Femur (tissue), 1 donor: ENCODE results near the gene GAGE12H.
"Not testable (repeated sequence)": the region's sequence is repeated elsewhere in the genome, so short reads cannot be mapped to it uniquely, and the experiment has no call there.

Experiments
- DNase-seq: peaks from one replicate; pipeline ENCODE4 v3.0.0-alpha.2; 2017

Gene GAGE12H, protein sequence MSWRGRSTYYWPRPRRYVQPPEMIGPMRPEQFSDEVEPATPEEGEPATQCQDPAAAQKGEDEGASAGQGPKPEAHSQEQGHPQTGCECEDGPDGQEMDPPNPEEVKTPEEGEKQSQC

DNA sequence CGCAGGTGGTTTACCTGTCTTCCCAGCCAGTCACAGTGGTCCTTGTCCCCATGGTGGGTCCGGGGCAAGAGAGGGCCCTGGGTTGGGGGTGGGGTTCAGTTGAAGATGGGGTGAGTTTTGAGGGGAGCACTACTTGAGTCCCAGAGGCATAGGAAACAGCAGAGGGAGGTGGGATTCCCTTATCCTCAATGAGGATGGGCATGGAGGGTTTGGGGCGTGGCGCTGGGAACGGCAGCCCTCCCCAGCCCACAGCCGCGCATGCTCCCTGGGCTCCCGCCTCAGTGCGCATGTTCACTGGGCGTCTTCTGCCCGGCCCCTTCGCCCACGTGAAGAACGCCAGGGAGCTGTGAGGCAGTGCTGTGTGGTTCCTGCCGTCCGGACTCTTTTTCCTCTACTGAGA, at the start of gene GAGE12H:
Gene GAGE12H (plus strand): TSS at position 301 of the 400 bp plus-strand sequence. CDS start 1,155 bp downstream, outside the sequence.
- not testable (repeated sequence) for DNase-seq

DNA sequence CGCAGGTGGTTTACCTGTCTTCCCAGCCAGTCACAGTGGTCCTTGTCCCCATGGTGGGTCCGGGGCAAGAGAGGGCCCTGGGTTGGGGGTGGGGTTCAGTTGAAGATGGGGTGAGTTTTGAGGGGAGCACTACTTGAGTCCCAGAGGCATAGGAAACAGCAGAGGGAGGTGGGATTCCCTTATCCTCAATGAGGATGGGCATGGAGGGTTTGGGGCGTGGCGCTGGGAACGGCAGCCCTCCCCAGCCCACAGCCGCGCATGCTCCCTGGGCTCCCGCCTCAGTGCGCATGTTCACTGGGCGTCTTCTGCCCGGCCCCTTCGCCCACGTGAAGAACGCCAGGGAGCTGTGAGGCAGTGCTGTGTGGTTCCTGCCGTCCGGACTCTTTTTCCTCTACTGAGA, 47.9 kb upstream of the GAGE12H start, which contains the start of gene GAGE12C:
Gene GAGE12C (plus strand): TSS at position 301 of the 400 bp plus-strand sequence. CDS start 1,155 bp downstream, outside the sequence.
- DNase-seq: not testable (repeated sequence)

DNA sequence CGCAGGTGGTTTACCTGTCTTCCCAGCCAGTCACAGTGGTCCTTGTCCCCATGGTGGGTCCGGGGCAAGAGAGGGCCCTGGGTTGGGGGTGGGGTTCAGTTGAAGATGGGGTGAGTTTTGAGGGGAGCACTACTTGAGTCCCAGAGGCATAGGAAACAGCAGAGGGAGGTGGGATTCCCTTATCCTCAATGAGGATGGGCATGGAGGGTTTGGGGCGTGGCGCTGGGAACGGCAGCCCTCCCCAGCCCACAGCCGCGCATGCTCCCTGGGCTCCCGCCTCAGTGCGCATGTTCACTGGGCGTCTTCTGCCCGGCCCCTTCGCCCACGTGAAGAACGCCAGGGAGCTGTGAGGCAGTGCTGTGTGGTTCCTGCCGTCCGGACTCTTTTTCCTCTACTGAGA, 38.3 kb upstream of the GAGE12H start, which contains the start of gene GAGE12D:
Gene GAGE12D (plus strand): TSS at position 301 of the 400 bp plus-strand sequence. CDS start 1,155 bp downstream, outside the sequence.
- DNase-seq: not testable (repeated sequence)

DNA sequence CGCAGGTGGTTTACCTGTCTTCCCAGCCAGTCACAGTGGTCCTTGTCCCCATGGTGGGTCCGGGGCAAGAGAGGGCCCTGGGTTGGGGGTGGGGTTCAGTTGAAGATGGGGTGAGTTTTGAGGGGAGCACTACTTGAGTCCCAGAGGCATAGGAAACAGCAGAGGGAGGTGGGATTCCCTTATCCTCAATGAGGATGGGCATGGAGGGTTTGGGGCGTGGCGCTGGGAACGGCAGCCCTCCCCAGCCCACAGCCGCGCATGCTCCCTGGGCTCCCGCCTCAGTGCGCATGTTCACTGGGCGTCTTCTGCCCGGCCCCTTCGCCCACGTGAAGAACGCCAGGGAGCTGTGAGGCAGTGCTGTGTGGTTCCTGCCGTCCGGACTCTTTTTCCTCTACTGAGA, 28.8 kb upstream of the GAGE12H start, which contains the start of gene GAGE12E:
Gene GAGE12E (plus strand): TSS at position 301 of the 400 bp plus-strand sequence. CDS start 1,155 bp downstream, outside the sequence.
- not testable (repeated sequence) for DNase-seq

DNA sequence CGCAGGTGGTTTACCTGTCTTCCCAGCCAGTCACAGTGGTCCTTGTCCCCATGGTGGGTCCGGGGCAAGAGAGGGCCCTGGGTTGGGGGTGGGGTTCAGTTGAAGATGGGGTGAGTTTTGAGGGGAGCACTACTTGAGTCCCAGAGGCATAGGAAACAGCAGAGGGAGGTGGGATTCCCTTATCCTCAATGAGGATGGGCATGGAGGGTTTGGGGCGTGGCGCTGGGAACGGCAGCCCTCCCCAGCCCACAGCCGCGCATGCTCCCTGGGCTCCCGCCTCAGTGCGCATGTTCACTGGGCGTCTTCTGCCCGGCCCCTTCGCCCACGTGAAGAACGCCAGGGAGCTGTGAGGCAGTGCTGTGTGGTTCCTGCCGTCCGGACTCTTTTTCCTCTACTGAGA, 19.2 kb upstream of the GAGE12H start, which contains the start of gene GAGE12F:
Gene GAGE12F (plus strand): TSS at position 301 of the 400 bp plus-strand sequence. CDS start 1,155 bp downstream, outside the sequence.
- not testable (repeated sequence) for DNase-seq

DNA sequence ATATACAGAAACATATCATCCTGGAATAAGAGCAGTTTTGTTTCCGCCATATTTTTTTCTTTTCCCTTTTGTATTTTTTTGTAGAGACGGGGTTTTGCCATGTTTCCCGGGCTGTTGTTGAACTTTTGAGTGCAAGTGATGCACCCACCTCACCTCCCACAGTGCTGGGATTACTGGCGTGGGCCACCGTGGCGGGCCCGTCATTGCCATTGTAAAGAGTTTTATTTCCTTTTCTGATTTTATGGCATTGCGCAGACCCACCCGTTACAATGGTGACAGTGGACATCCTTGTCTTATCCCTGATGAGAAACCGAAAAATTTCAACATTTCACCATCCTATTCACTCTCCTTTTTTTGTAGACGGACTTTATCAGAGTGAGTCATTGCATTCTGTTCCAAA, 11.0 kb upstream of the GAGE12H start:
- DNase-seq: not testable (repeated sequence)

DNA sequence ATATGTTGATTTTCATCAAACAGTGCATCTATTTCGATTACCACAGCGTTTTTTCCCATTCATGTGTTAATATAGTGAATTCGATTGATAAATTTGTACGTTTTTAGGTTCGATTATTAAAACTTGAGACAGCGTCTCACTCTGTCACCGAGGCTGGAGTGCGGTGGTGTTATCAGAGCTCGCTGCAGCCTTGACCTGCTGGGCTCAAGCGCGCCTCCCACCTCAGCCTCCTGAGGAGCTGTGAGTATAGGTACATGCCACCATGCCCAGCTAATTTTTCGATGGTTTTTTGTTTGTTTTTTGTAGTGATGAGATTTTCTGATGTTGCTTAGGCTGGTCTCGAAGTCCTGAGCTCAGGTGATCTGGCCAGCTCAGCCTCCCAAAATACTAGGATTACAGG, 10.6 kb upstream of the GAGE12H start:
- DNase-seq: not testable (repeated sequence)

DNA sequence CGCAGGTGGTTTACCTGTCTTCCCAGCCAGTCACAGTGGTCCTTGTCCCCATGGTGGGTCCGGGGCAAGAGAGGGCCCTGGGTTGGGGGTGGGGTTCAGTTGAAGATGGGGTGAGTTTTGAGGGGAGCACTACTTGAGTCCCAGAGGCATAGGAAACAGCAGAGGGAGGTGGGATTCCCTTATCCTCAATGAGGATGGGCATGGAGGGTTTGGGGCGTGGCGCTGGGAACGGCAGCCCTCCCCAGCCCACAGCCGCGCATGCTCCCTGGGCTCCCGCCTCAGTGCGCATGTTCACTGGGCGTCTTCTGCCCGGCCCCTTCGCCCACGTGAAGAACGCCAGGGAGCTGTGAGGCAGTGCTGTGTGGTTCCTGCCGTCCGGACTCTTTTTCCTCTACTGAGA, 9.6 kb upstream of the GAGE12H start, which contains the start of gene GAGE12G:
Gene GAGE12G (plus strand): TSS at position 301 of the 400 bp plus-strand sequence. CDS start 1,155 bp downstream, outside the sequence.
- not testable (repeated sequence) for DNase-seq

DNA sequence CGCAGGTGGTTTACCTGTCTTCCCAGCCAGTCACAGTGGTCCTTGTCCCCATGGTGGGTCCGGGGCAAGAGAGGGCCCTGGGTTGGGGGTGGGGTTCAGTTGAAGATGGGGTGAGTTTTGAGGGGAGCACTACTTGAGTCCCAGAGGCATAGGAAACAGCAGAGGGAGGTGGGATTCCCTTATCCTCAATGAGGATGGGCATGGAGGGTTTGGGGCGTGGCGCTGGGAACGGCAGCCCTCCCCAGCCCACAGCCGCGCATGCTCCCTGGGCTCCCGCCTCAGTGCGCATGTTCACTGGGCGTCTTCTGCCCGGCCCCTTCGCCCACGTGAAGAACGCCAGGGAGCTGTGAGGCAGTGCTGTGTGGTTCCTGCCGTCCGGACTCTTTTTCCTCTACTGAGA, 9.4 kb downstream of the GAGE12H start, which contains the start of gene GAGE2A:
Gene GAGE2A (plus strand): TSS at position 301 of the 400 bp plus-strand sequence. CDS start 1,155 bp downstream, outside the sequence.
- not testable (repeated sequence) for DNase-seq

DNA sequence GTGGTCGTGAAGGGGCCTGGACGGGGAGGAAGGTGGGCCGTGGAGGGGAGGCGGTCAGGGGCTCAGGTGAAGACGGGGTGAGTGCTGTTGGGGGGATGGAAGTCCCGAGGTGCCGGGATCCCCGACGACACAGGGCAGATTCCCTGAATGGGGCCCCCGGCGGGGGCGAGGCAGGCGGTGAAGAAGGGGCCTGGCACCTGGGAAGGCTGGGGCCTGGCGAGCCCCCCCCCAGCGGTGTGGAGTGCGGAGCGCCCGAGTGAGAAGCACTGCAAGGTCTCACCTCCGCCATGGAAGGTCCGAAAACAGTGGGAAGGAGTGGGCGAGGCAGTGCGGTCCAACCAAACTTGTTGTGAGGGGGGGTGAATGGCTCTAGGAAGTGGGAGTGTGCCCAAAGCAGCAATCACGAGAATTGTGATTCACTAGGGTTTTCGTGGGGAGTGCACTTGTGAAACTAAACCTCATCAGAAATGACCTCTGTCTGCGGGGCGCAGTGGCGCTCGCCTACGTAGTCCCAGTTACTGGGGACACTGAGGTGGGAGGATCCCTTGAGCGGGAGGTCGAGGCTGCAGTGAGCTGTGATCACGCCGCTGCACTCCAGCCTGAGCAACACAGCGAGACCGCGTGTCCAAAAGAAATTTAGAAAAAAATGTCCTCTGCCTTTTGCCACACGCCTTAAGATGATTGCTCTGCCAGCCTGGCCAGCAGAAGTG, 10.2 kb downstream of the GAGE12H start:
- not testable (repeated sequence) for DNase-seq

DNA sequence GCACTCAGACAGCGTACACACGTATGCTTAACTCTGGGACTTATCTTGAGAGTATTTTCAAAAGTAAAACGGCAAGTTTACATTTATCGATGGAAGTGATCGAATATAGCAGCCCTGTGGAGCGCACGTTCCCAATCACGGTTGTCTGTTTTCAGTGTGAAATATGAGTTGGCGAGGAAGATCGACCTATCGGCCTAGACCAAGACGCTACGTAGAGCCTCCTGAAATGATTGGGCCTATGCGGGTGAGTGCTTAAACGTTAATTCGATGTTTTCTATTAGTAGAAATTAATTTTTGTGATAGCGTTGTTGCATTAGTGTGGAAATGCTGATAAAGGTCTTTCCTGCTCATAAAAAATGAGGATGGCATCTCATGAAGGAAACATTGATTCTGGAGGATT, 10.7 kb downstream of the GAGE12H start:
- not testable (repeated sequence) for DNase-seq

DNA sequence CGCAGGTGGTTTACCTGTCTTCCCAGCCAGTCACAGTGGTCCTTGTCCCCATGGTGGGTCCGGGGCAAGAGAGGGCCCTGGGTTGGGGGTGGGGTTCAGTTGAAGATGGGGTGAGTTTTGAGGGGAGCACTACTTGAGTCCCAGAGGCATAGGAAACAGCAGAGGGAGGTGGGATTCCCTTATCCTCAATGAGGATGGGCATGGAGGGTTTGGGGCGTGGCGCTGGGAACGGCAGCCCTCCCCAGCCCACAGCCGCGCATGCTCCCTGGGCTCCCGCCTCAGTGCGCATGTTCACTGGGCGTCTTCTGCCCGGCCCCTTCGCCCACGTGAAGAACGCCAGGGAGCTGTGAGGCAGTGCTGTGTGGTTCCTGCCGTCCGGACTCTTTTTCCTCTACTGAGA, 19.0 kb downstream of the GAGE12H start, which contains the start of gene GAGE1:
Gene GAGE1 (plus strand): TSS at position 301 of the 400 bp plus-strand sequence. CDS start 1,155 bp downstream, outside the sequence.
- not testable (repeated sequence) for DNase-seq

DNA sequence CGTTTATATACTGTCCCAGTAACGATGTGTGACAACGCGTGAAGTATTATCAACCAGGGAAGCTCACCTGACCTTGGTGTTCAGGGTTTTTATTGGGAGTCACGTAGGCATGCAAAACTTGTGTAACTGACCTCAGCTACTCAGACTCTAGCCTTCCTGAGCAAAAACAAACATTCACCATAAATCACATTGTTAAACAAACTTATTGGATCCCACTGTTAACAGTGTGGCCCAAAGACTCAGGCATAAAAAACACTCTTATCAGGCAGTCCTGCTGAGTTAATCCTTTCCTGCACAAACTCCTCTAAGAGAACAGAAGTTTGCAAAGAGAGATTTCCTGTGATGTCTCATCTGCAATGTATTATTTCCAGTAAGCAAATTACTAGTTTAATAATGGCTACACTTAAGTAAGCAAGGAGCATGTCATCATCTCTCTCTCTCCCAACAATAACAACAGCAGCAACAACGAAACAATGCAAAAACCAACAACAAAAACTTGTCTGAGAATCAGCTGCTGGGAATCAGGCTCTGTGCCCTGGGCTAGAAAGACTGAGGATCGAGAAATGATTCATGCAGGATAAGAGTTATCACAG, 31.1 kb downstream of the GAGE12H start:
- no peak for DNase-seq

DNA sequence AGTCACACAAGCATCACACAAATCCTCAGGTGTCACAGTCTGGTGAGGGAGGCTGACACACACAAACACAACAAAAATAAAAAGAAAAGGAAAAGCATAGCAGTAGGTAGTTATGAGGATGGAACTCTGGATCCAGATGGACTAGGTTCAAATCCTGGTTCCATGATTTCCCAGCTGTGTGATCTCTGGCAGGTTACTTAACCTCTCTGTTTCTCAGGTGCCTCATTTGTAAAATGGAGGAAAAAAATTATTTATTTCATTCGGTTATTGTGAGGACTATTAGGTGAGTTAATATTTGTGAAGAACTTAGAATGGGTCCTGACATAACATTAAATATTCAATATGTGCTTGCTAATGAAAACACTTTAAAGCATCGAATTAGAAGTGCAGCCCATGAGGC, 38.8 kb downstream of the GAGE12H start:
- DNase-seq: no peak

DNA sequence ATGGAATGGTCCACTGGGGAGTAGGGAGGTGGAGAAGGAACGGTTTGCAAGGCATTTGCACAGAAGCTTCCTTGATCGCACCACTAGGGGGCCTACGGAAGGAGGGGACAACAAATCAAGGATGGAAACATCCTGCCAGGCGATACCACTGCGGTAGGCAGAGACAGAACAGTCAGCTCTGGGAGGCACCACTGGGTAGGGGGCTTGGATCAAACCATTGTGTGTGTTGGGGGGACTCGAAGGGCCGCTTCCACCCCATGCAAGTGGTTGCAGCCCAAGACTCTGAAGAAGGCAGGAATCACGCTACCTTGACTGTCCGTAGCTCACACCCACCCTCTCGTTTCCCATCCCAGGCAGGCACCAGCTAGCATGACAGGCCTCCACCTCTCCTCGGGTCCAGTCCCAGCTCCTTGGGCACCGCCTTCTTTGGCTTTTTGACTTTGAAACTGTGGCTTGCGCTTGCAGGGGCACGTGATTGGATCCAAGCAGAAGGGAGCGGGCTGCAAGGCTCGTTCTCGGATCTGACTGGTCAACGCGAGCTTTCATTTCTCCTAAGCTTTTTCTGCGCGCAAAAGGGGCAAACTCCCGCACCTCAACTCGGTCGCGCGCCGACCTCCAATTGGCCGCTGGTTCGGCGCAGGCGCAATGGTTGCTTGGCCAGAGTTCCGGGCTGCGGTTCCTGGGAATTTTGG, 47.5 kb downstream of the GAGE12H start:
- DNase-seq: no peak
